ENCODE data around the gene CFAP20.
"Not testable (repeated sequence)": the region's sequence is repeated elsewhere in the genome, so short reads cannot be mapped to it uniquely, and the experiment has no call there.

CFAP20 gene

GRCh38 chr16:58095575-58095960 lies 33.6 kb downstream of the CFAP20 start:
- DNase-seq = not testable (repeated sequence)

GRCh38 chr16:58094791-58095574 lies 34.2 kb downstream of the CFAP20 start:
- DNase-seq = no peak

GRCh38 chr16:58094026-58094425 lies 35.2 kb downstream of the CFAP20 start:
- DNase-seq = no peak

GRCh38 chr16:58090396-58090795 lies 38.8 kb downstream of the CFAP20 start:
- not testable (repeated sequence) for DNase-seq

- no peak for DNase-seq
Measured at GRCh38 chr16:58088091-58088490, 41.1 kb downstream of the CFAP20 start.

- DNase-seq = no peak
Measured at GRCh38 chr16:58087209-58087913, 41.8 kb downstream of the CFAP20 start.

- DNase-seq = no peak
Measured at GRCh38 chr16:58086381-58087208, 42.6 kb downstream of the CFAP20 start.

GRCh38 chr16:58085584-58086251 lies 43.5 kb downstream of the CFAP20 start:
- no peak for DNase-seq

GRCh38 chr16:58085171-58085570 lies 44.0 kb downstream of the CFAP20 start:
- DNase-seq = no peak

- no peak for DNase-seq
Measured at GRCh38 chr16:58084635-58085034, 44.5 kb downstream of the CFAP20 start.

GRCh38 chr16:58082381-58082780 lies 46.8 kb downstream of the CFAP20 start:
- DNase-seq = no peak

- DNase-seq = not testable (repeated sequence)
Measured at GRCh38 chr16:58080657-58081056, 48.5 kb downstream of the CFAP20 start.

- no peak for DNase-seq
Measured at GRCh38 chr16:58077796-58078195, 51.4 kb downstream of the CFAP20 start.

GRCh38 chr16:58076514-58076913 lies 52.7 kb downstream of the CFAP20 start:
- no peak for DNase-seq

- no peak for DNase-seq
Measured at GRCh38 chr16:58074657-58075056, 54.5 kb downstream of the CFAP20 start.

GRCh38 chr16:58073086-58073485 lies 56.1 kb downstream of the CFAP20 start:
- not testable (repeated sequence) for DNase-seq

GRCh38 chr16:58072134-58072533 lies 57.0 kb downstream of the CFAP20 start:
- DNase-seq = not testable (repeated sequence)

GRCh38 chr16:58070585-58070984 lies 58.6 kb downstream of the CFAP20 start:
- no peak for DNase-seq
